GM12878 (cell line): ENCODE results near the gene ANO4. TPM values are rescaled to one million over a fixed set of nuclear protein-coding genes. Genes with fewer than 3 reads are reported as not detected.

Experiments used
- ATAC-seq: fragments of 200-7000 bp; cut with Tn5 transposase; 3 replicates; pipeline ENCODE4 v1.9.1; 2020; ENCODE audit warnings: mild to moderate bottlenecking, moderate library complexity
- BruUV-seq: library from RNA; stranded (reverse); fragments of 400-500 nt; replicated peaks from 2 replicates; lab custom pipeline; 2021; lab: Mats Ljungman, UMichigan
- CTCF ChIA-PET: fragments of 300-600 bp; sonication (Branson Sonifier 250); formaldehyde crosslinking; extraction: SDS; loops from one replicate; lab custom pipeline; 2021; ENCODE audit warnings: inconsistent platforms; lab: Yijun Ruan, JAX
- POLR2A ChIA-PET: fragments of 350-600 bp; formaldehyde crosslinking; extraction: SDS; loops from one replicate; lab custom pipeline; 2021; ENCODE audit warnings: inconsistent platforms; lab: Charles Lee
- RAD21 ChIA-PET: fragments of 300-600 bp; sonication (Branson Sonifier 250); formaldehyde crosslinking; loops from one replicate; lab custom pipeline; 2023; ENCODE audit warnings: antibody characterized with exemption; ENCODE audit not compliant: unreplicated experiment; lab: Charles Lee
- SMC1A ChIA-PET: fragments of 300-600 bp; sonication (Branson Sonifier 250); formaldehyde crosslinking; loops from one replicate; lab custom pipeline; 2023; ENCODE audit not compliant: unreplicated experiment, uncharacterized antibody; lab: Charles Lee
- DNase-seq: peaks from one replicate; pipeline ENCODE4 v3.0.0-alpha.2; 2011; ENCODE audit warnings: low read depth, low spot score
- FAIRE-seq: peaks from 3 replicates; lab custom pipeline; 2011; peaks lifted over from hg19 to GRCh38; lab: Jason Lieb, UNC
- H2AFZ ChIP-seq: 2 replicates; pipeline ENCODE4 v1.6.0; 2011; ENCODE audit warnings: low read depth, low read length, control low read depth; ENCODE audit not compliant: control insufficient read depth
- H3K27ac ChIP-seq: 2 replicates; pipeline ENCODE4 v1.5.1; 2011; ENCODE audit warnings: control low read depth; ENCODE audit not compliant: control insufficient read depth, insufficient read depth
- H3K27me3 ChIP-seq, 2 experiments: replicated peaks in 1 of 2; 2 replicates each; pipeline versions ENCODE4 v1.6.0 to v1.6.1; 2011; ENCODE audit warnings: low read length in 1 of 2; ENCODE audit not compliant: control insufficient read depth in 2 of 2, insufficient read depth in 2 of 2
- H3K36me3 ChIP-seq, 2 experiments: 2 replicates each; pipeline ENCODE4 v1.5.1; 2011; ENCODE audit warnings: low read length in 1 of 2; ENCODE audit not compliant: control insufficient read depth in 2 of 2, insufficient read depth in 2 of 2
- H3K4me1 ChIP-seq: 2 replicates; pipeline ENCODE4 v1.6.1; 2011; ENCODE audit warnings: mild to moderate bottlenecking, low read length, moderate library complexity, mixed read lengths; ENCODE audit not compliant: control insufficient read depth, insufficient read depth
- H3K4me2 ChIP-seq: 2 replicates; pipeline ENCODE4 v1.6.0; 2011; ENCODE audit warnings: control low read depth; ENCODE audit not compliant: control insufficient read depth, insufficient read depth
- H3K4me3 ChIP-seq: fragments of 200-600 bp; sonication (generic); 2 replicates; pipeline ENCODE4 v1.5.1; 2016
- H3K79me2 ChIP-seq: 2 replicates; pipeline ENCODE4 v1.6.0; 2011; ENCODE audit warnings: low read length; ENCODE audit not compliant: control insufficient read depth, insufficient read depth
- H3K9ac ChIP-seq: 2 replicates; pipeline ENCODE4 v1.8.0; 2011; ENCODE audit warnings: low read length, control low read depth, mixed read lengths; ENCODE audit not compliant: control insufficient read depth, insufficient read depth
- H3K9me3 ChIP-seq: replicated peaks from 3 replicates; pipeline ENCODE4 v1.5.1; 2011; ENCODE audit warnings: mild to moderate bottlenecking, low read length; ENCODE audit not compliant: control insufficient read depth, insufficient read depth
- H4K20me1 ChIP-seq: 2 replicates; pipeline ENCODE4 v1.6.0; 2011; ENCODE audit not compliant: control insufficient read depth, insufficient read depth
- IKZF1 ChIP-seq: fragments of 450-650 bp; conservative IDR thresholded peaks from 2 replicates; pipeline ENCODE4 v1.6.1; 2017; ENCODE audit warnings: antibody characterized with exemption, mild to moderate bottlenecking
- KDM1A ChIP-seq: fragments of 200-600 bp; sonication (generic); IDR thresholded peaks from 2 replicates; pipeline ENCODE4 v1.6.1; 2016; ENCODE audit warnings: borderline replicate concordance
- NFYA ChIP-seq: IDR thresholded peaks from 2 replicates; pipeline ENCODE4 v1.6.1; 2011; ENCODE audit warnings: low read depth, mild to moderate bottlenecking, low read length, improper control_type of control experiment, borderline replicate concordance
- SP1 ChIP-seq: IDR thresholded peaks from one replicate; pipeline ENCODE4 v1.6.1; 2011; ENCODE audit warnings: low read depth, low read length
- STAT1 ChIP-seq: fragments of 450-650 bp; conservative IDR thresholded peaks from 2 replicates; pipeline ENCODE4 v1.6.1; 2014; ENCODE audit warnings: antibody characterized with exemption, mild to moderate bottlenecking
- TCF3 ChIP-seq: IDR thresholded peaks from 2 replicates; pipeline ENCODE4 v1.6.1; 2012; ENCODE audit warnings: low read depth, mild to moderate bottlenecking, low read length, borderline replicate concordance; ENCODE audit not compliant: insufficient read depth
- YBX1 ChIP-seq: fragments of 450-650 bp; IDR thresholded peaks from 2 replicates; pipeline ENCODE4 v1.6.1; 2016; ENCODE audit warnings: antibody characterized with exemption
- WGBS: methylation state at CpG from one replicate; pipeline ENCODE4 v1.1.6; 2016; ENCODE audit warnings: low lambda C conversion rate; ENCODE audit not compliant: insufficient replicate concordance, insufficient coverage; ENCODE audit errors: missing lambda C conversion rate; 5-methylcytosine and 5-hydroxymethylcytosine counted together
- in situ Hi-C: fragments of 300-500 bp; cut with MboI; formaldehyde crosslinking; loops from 9 replicates; pipeline ENCODE4 v1.14.3; 2018; ENCODE audit warnings: mixed read lengths
- intact Hi-C: fragments of 100-400 bp; cut with micrococcal nuclease; formaldehyde crosslinking; loops from one replicate; pipeline ENCODE4 v1.14.2; 2022; ENCODE audit not compliant: unreplicated experiment
- polyA plus RNA-seq, 11 experiments: library from polyadenylated mRNA; depleted of rRNA in 4 of 11; unstranded in 6 of 11; stranded (reverse) in 5 of 11; fragments of >200 nt; fragmentation: Nextera tagmentation in 4 of 11; fragmentation: Illumina TruSeq in 1 of 11; extraction: Ambion mirVana in 4 of 11; extraction: Trizol in 1 of 11; gene quantifications; 1 replicate in 1 of 11; 2 replicates in 10 of 11; pipeline versions ENCODE4 v1.2.1 to v1.2.3, GENCODE V29; 2011 to 2016; ENCODE audit warnings: inconsistent platforms in 2 of 11, missing spikeins in 2 of 11, low read depth in 1 of 11
- total RNA-seq, 4 experiments: library from RNA; depleted of rRNA in 3 of 4; stranded (reverse); fragments of >200 nt in 3 of 4; fragmentation: Illumina TruSeq in 1 of 4; extraction: Trizol in 1 of 4; gene quantifications; 2 replicates each; pipeline versions ENCODE4 v1.2.1 to v1.2.3, GENCODE V29; 2013 to 2021
- TF ChIP-seq, protein P1 (sequence below): fragments of 450-650 bp; IDR thresholded peaks from 2 replicates; pipeline ENCODE4 v1.6.1; 2016; ENCODE audit warnings: mild to moderate bottlenecking

Gene ANO4
- total and polyA plus RNA-seq, 10 of the 15 experiments (the other 5 are each of a cell fraction or from before 2014, with no cell fraction given) = not detected

DNA sequence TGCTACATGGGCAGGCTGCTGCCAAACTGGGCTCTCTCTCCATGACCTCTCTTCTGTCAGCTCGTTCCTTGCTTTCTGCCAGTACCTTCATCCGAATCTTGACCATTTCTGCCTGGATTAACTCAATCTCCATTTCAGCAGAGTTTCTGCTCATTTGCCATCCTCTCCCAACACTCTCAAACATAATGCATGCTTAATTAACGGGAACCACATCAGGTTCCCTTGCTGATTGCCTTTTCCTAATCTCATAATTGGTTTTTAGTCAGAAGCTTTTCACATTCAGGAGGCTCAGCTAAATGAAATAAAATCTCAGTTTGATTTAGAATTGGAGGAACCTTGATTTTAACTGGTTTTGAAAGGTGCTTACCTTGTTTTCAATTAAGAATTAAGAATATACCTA, 288.1 kb downstream of the ANO4 start (continued):
- no peak for TF ChIP-seq KDM1A
- TF ChIP-seq NFYA = no peak
- no peak for TF ChIP-seq TCF3
- TF ChIP-seq SP1 = no peak
- TF ChIP-seq, protein P1, sequence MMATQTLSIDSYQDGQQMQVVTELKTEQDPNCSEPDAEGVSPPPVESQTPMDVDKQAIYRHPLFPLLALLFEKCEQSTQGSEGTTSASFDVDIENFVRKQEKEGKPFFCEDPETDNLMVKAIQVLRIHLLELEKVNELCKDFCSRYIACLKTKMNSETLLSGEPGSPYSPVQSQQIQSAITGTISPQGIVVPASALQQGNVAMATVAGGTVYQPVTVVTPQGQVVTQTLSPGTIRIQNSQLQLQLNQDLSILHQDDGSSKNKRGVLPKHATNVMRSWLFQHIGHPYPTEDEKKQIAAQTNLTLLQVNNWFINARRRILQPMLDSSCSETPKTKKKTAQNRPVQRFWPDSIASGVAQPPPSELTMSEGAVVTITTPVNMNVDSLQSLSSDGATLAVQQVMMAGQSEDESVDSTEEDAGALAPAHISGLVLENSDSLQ = no peak
- TF ChIP-seq YBX1 = no peak

DNA sequence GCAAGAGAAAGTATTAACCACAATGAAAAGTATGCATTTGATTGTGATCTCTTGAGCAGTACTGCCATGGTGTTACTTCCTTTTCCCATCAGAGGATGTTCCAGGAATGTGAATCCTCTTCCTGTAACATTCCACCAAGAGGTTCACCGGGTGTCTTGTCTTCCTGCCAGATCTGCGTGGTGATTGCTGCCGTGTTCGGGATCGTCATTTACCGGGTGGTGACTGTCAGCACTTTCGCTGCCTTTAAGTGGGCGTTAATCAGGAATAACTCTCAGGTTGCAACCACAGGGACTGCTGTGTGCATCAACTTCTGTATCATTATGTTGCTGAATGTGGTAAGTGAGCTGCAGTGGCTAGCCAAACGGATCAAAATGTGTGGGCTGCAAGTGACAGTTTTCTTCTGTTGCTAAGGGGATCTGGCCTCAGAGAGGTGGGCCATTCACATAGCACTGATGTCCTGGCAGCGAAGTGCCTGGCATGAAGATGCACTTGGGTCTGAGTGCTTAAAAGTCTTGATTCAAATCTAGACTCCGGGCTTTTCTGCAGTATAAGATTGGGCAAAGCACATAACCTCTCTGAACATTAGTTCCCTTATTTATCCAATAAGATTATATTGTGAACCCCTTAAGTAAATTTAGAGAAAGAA, 292.0 kb downstream of the ANO4 start:
- TF ChIP-seq STAT1 (no peak), IKZF1 (0 out of 2 replicates have a peak, but pooled peaks have one; percentile 24)
- intact Hi-C loops = no loop called here
- SMC1A ChIA-PET = no interaction called here
- Histone ChIP-seq H3K4me1 (no peaks in the 10 kb centered on the region; the same call in 1 of the 2 replicates), H3K9ac (no peak overlapping the region), H3K9me3 (no peaks in the 10 kb centered on the region), H2AFZ (no peak overlapping the region), H3K4me2 (no peak overlapping the region), H3K27ac (no peak overlapping the region), H3K79me2 (no peaks in the 10 kb centered on the region), H4K20me1 (no peaks in the 10 kb centered on the region), H3K4me3 (no peak overlapping the region), H3K27me3 (no peaks in the 10 kb centered on the region), H3K36me3 (no peaks in the 10 kb centered on the region)
- BruUV-seq = no TSS peak
- CTCF ChIA-PET = interaction anchor here (1.2 kb wide), 1 partner anchor 12 kb away, joined by 3 read pairs; no protein-coding TSS in a partner anchor
- WGBS = 3% methylated on average over 11 of the region's 11 CpGs
- FAIRE-seq (no peak), ATAC-seq (no peak), DNase-seq (no peak)
- RAD21 ChIA-PET = no interaction called here
- POLR2A ChIA-PET = interaction anchor here (0.6 kb wide), 1 partner anchor 1931 kb away, joined by 4 read pairs; no protein-coding TSS in a partner anchor
- in situ Hi-C loops = no loop called here
